Smooth muscle cell (in vitro differentiated cells): ENCODE data around the gene ZNHIT2. TPM values are rescaled to one million over a fixed set of nuclear protein-coding genes. Genes with fewer than 3 reads are reported as not detected.

Experiments
- DNase-seq: peaks from one replicate; lab custom pipeline; 2025; ENCODE audit not compliant: unreplicated experiment; lab: John Stamatoyannopoulos, UW
- H2AFZ ChIP-seq: fragments of 200-600 bp; sonication (generic); 2 replicates; pipeline ENCODE4 v1.6.0; 2016; ENCODE audit warnings: antibody characterized with exemption, low read depth, mild to moderate bottlenecking
- H3F3A ChIP-seq: fragments of 200-600 bp; sonication (generic); 2 replicates; pipeline ENCODE4 v1.6.0; 2017; ENCODE audit warnings: antibody characterized with exemption, low read depth
- H3K27ac ChIP-seq: fragments of 200-600 bp; sonication (generic); 2 replicates; pipeline ENCODE4 v1.5.1; 2016; ENCODE audit warnings: low read depth, mild to moderate bottlenecking
- H3K27me3 ChIP-seq: fragments of 200-600 bp; sonication (generic); 2 replicates; pipeline ENCODE4 v1.6.1; 2016; ENCODE audit warnings: low read depth, mild to moderate bottlenecking
- H3K36me3 ChIP-seq: fragments of 200-600 bp; sonication (generic); 2 replicates; pipeline ENCODE4 v1.5.1; 2016; ENCODE audit warnings: low read depth
- H3K4me1 ChIP-seq: fragments of 200-600 bp; sonication (generic); 2 replicates; pipeline ENCODE4 v1.5.1; 2016; ENCODE audit warnings: low read depth
- H3K4me2 ChIP-seq: fragments of 200-600 bp; sonication (generic); 2 replicates; pipeline ENCODE4 v1.6.0; 2016; ENCODE audit warnings: mild to moderate bottlenecking
- H3K4me3 ChIP-seq: fragments of 200-600 bp; sonication (generic); 2 replicates; pipeline ENCODE4 v1.5.1; 2016; ENCODE audit warnings: mild to moderate bottlenecking
- H3K79me2 ChIP-seq: fragments of 200-600 bp; sonication (generic); 2 replicates; pipeline ENCODE4 v1.6.0; 2016; ENCODE audit warnings: low read depth, mild to moderate bottlenecking
- H3K9ac ChIP-seq: fragments of 200-600 bp; sonication (generic); 2 replicates; pipeline ENCODE4 v1.6.0; 2016; ENCODE audit warnings: low read depth
- H3K9me3 ChIP-seq: fragments of 200-600 bp; sonication (generic); replicated peaks from 2 replicates; pipeline ENCODE4 v1.5.1; 2016; ENCODE audit warnings: low read depth
- H4K20me1 ChIP-seq: fragments of 200-600 bp; sonication (generic); 2 replicates; pipeline ENCODE4 v1.6.0; 2016; ENCODE audit warnings: low read depth
- CTCF ChIP-seq: fragments of 200-600 bp; sonication (generic); IDR thresholded peaks from 2 replicates; pipeline ENCODE4 v1.5.1; 2017; ENCODE audit warnings: borderline replicate concordance, mild to moderate bottlenecking, antibody characterized with exemption; ENCODE audit not compliant: insufficient read depth, poor library complexity, severe bottlenecking
- WGBS: methylation state at CpG from one replicate; pipeline ENCODE4 v1.1.7; 2016; ENCODE audit warnings: low lambda C conversion rate; 5-methylcytosine and 5-hydroxymethylcytosine counted together
- polyA plus RNA-seq: library from polyadenylated mRNA; unstranded; fragments of >200 nt; fragmentation: Nextera tagmentation; extraction: Ambion mirVana; gene quantifications from 2 replicates; pipeline ENCODE4 v1.2.1, GENCODE V29; 2016
- total RNA-seq: library from RNA; depleted of rRNA; stranded (reverse); fragments of >200 nt; gene quantifications from 2 replicates; pipeline ENCODE4 v1.2.3, GENCODE V29; 2014

The ZNHIT2 gene
- total and polyA plus RNA-seq, 2 experiments from 2014 or later, result 9.1 to 14.5 TPM

GRCh38 chr11:65125197-65126056 is 7.9 kb upstream of the ZNHIT2 start:
- H3K9ac ChIP-seq, result no peak overlapping the region
- H3K4me3 ChIP-seq, result no peak overlapping the region
- no peak overlapping the region for H2AFZ ChIP-seq
- no peaks in the 10 kb centered on the region for H3K27me3 ChIP-seq
- peaks cover 26% of the 10 kb centered on the region for H3F3A ChIP-seq
- TF ChIP-seq CTCF, result no peak
- H3K9me3 ChIP-seq, result no peaks in the 10 kb centered on the region
- WGBS, result 96% methylated on average over 12 of the region's 12 CpGs
- H4K20me1 ChIP-seq, result peaks cover 4% of the 10 kb centered on the region
- no peaks in the 10 kb centered on the region for H3K36me3 ChIP-seq
- H3K4me1 ChIP-seq, result peaks cover 11% of the 10 kb centered on the region
- no peak for DNase-seq
- H3K79me2 ChIP-seq, result peaks cover 38% of the 10 kb centered on the region
- no peak overlapping the region for H3K27ac ChIP-seq
- H3K4me2 ChIP-seq, result no peak overlapping the region

GRCh38 chr11:65124480-65125196 is 7.1 kb upstream of the ZNHIT2 start:
- DNase-seq, result no peak
- H3K27ac ChIP-seq, result no peak overlapping the region
- peaks cover 34% of the 10 kb centered on the region for H3F3A ChIP-seq
- H3K36me3 ChIP-seq, result no peaks in the 10 kb centered on the region
- TF ChIP-seq CTCF, result no peak
- H3K27me3 ChIP-seq, result no peaks in the 10 kb centered on the region
- no peaks in the 10 kb centered on the region for H3K9me3 ChIP-seq
- H3K4me3 ChIP-seq, result no peak overlapping the region
- peaks cover 46% of the 10 kb centered on the region for H3K79me2 ChIP-seq
- H2AFZ ChIP-seq, result no peak overlapping the region
- peaks cover 4% of the 10 kb centered on the region for H4K20me1 ChIP-seq
- no peak overlapping the region for H3K9ac ChIP-seq
- no peak overlapping the region for H3K4me2 ChIP-seq
- H3K4me1 ChIP-seq, result peaks cover 11% of the 10 kb centered on the region
- over 99% methylated on average over 5 of the region's 5 CpGs for WGBS

- peak within 1 kb of the TSS; percentile 96 for H3K9ac ChIP-seq
- H3K27ac ChIP-seq, result peak within 1 kb of the TSS; percentile 89
- peak; percentile 78 for DNase-seq
- H3K4me2 ChIP-seq, result peak within 1 kb of the TSS; percentile 94
- H3K9me3 ChIP-seq, result no peaks in the 10 kb centered on the region
- no peaks in the 10 kb centered on the region for H3K27me3 ChIP-seq
- no peak for TF ChIP-seq CTCF
- 1% methylated on average over 61 of the region's 64 CpGs for WGBS
- peak within 1 kb of the TSS; percentile 26 for H2AFZ ChIP-seq
- H3K79me2 ChIP-seq, result peaks cover 46% of the 10 kb centered on the region
- peaks cover 11% of the 10 kb centered on the region for H3K4me1 ChIP-seq
- no peaks in the 10 kb centered on the region for H4K20me1 ChIP-seq
- H3F3A ChIP-seq, result peaks cover 30% of the 10 kb centered on the region
- no peaks in the 10 kb centered on the region for H3K36me3 ChIP-seq
- H3K4me3 ChIP-seq, result peak within 1 kb of the TSS; percentile 66
Observed at GRCh38 chr11:65121865-65122696, 4.6 kb upstream of the ZNHIT2 start, which contains the start of the genes FAU and MRPL49. FAU (minus strand) TSS chr11:65122134; CDS start chr11:65121813, 321 bp downstream. MRPL49 (plus strand) TSS chr11:65122321; CDS start chr11:65122347, 26 bp downstream.
